WTC11 (cell line): Measurements from ENCODE around the gene ATP8B3. TPM values are rescaled to one million over a fixed set of nuclear protein-coding genes. Genes with fewer than 3 reads are reported as not detected.

Experiments
- ATAC-seq: fragments of 200-7000 bp; cut with Tn5 transposase; 2 replicates; pipeline ENCODE4 v1.10.0; 2021; ENCODE audit warnings: mild to moderate bottlenecking, moderate library complexity
- CTCF ChIA-PET: fragments of 300-600 bp; sonication (Branson Sonifier 250); formaldehyde crosslinking; loops from one replicate; lab custom pipeline; 2021; ENCODE audit warnings: antibody characterized with exemption; lab: Charles Lee
- POLR2A ChIA-PET: fragments of 350-600 bp; sonication (Branson Sonifier 250); formaldehyde crosslinking; loops from one replicate; lab custom pipeline; 2021; ENCODE audit warnings: antibody characterized with exemption; lab: Charles Lee
- DNase-seq: peaks from one replicate; pipeline ENCODE4 v3.0.0; 2021; ENCODE audit warnings: low spot score
- H3K27ac Mint-ChIP-seq: 2 replicates; pipeline ENCODE4 v1.8.0; 2021; ENCODE audit warnings: mixed read lengths
- H3K27me3 Mint-ChIP-seq: 2 replicates; pipeline ENCODE4 v1.8.0; 2021; ENCODE audit warnings: low read depth, mild to moderate bottlenecking, moderate library complexity, mixed read lengths
- H3K36me3 Mint-ChIP-seq: 2 replicates; pipeline ENCODE4 v1.8.0; 2021; ENCODE audit warnings: mixed read lengths
- H3K4me1 Mint-ChIP-seq: 2 replicates; pipeline ENCODE4 v1.8.0; 2022; ENCODE audit warnings: mixed read lengths
- H3K4me3 Mint-ChIP-seq: 2 replicates; pipeline ENCODE4 v1.8.0; 2021; ENCODE audit warnings: mild to moderate bottlenecking, moderate library complexity, mixed read lengths
- H3K9me3 Mint-ChIP-seq: 2 replicates; pipeline ENCODE4 v1.8.0; 2021; ENCODE audit warnings: mixed read lengths
- ATF1 ChIP-seq: sonication (generic); formaldehyde crosslinking; IDR thresholded peaks from 2 replicates; pipeline ENCODE4 v1.8.1; 2023; ENCODE audit warnings: mild to moderate bottlenecking, moderate library complexity, missing genetic modification reagents
- FOXJ3 ChIP-seq: sonication (generic); formaldehyde crosslinking; IDR thresholded peaks from 2 replicates; pipeline ENCODE4 v1.9.0; 2021; ENCODE audit warnings: missing genetic modification reagents, mild to moderate bottlenecking, borderline replicate concordance
- GABPB1 ChIP-seq: sonication (generic); formaldehyde crosslinking; IDR thresholded peaks from 2 replicates; pipeline ENCODE4 v1.8.1; 2023; ENCODE audit warnings: mild to moderate bottlenecking, missing genetic modification reagents
- GTF2I ChIP-seq: fragments of 250-450 bp; sonication (Bioruptor Pico); conservative IDR thresholded peaks from 2 replicates; pipeline ENCODE4 v1.4.0; 2021; ENCODE audit warnings: mild to moderate bottlenecking
- IRF2 ChIP-seq: sonication (generic); formaldehyde crosslinking; IDR thresholded peaks from 2 replicates; pipeline ENCODE4 v1.8.0; 2022; ENCODE audit warnings: low read depth, missing genetic modification reagents, borderline replicate concordance
- JUN ChIP-seq: sonication (generic); formaldehyde crosslinking; IDR thresholded peaks from 2 replicates; pipeline ENCODE4 v1.8.0; 2023; ENCODE audit warnings: mild to moderate bottlenecking, missing genetic modification reagents
- KAT7 ChIP-seq: sonication (generic); formaldehyde crosslinking; IDR thresholded peaks from 2 replicates; pipeline ENCODE4 v1.8.1; 2023; ENCODE audit warnings: missing genetic modification reagents, mild to moderate bottlenecking, borderline replicate concordance
- MXD4 ChIP-seq: fragments of 250-450 bp; sonication (Bioruptor Pico); IDR thresholded peaks from 2 replicates; pipeline ENCODE4 v1.8.0; 2021; ENCODE audit warnings: mild to moderate bottlenecking, moderate library complexity, borderline replicate concordance
- MYBL2 ChIP-seq: sonication (generic); formaldehyde crosslinking; IDR thresholded peaks from 2 replicates; pipeline ENCODE4 v1.8.1; 2023; ENCODE audit warnings: mild to moderate bottlenecking, moderate library complexity, missing genetic modification reagents
- RELA ChIP-seq: sonication (generic); formaldehyde crosslinking; IDR thresholded peaks from 2 replicates; pipeline ENCODE4 v1.8.1; 2022; ENCODE audit warnings: missing genetic modification reagents, mild to moderate bottlenecking, borderline replicate concordance
- SOX15 ChIP-seq: fragments of 250-450 bp; sonication (Bioruptor Pico); IDR thresholded peaks from 2 replicates; pipeline ENCODE4 v1.9.0; 2021; ENCODE audit warnings: mild to moderate bottlenecking
- TEAD1 ChIP-seq: sonication (generic); formaldehyde crosslinking; IDR thresholded peaks from 2 replicates; pipeline ENCODE4 v1.8.0; 2022; ENCODE audit warnings: mild to moderate bottlenecking, missing genetic modification reagents
- TP53 ChIP-seq: sonication (generic); formaldehyde crosslinking; IDR thresholded peaks from 2 replicates; pipeline ENCODE4 v1.8.1; 2023; ENCODE audit warnings: mild to moderate bottlenecking, missing genetic modification reagents
- ZNF263 ChIP-seq: sonication (generic); formaldehyde crosslinking; IDR thresholded peaks from 2 replicates; pipeline ENCODE4 v1.8.1; 2022; ENCODE audit warnings: low read depth, mild to moderate bottlenecking, moderate library complexity, missing genetic modification reagents
- ZNF317 ChIP-seq: sonication (generic); formaldehyde crosslinking; IDR thresholded peaks from 2 replicates; pipeline ENCODE4 v1.8.1; 2023; ENCODE audit warnings: low read depth, mild to moderate bottlenecking, moderate library complexity, missing genetic modification reagents, borderline replicate concordance
- ZNF396 ChIP-seq: fragments of 250-450 bp; sonication (Bioruptor Pico); IDR thresholded peaks from 2 replicates; pipeline ENCODE4 v1.8.0; 2021; ENCODE audit warnings: mild to moderate bottlenecking, moderate library complexity, borderline replicate concordance
- total RNA-seq: library from RNA; stranded (reverse); gene quantifications from 3 replicates; pipeline ENCODE4 v1.2.3, GENCODE V29; 2021
- TF ChIP-seq, protein P1 (sequence below): fragments of 200-600 bp; IDR thresholded peaks from 2 replicates; pipeline ENCODE4 v1.8.0; 2022; ENCODE audit warnings: antibody characterized with exemption
- TF ChIP-seq, protein P2 (sequence below): fragments of 250-450 bp; sonication (Bioruptor Pico); IDR thresholded peaks from 2 replicates; pipeline ENCODE4 v1.9.0; 2021; ENCODE audit warnings: mild to moderate bottlenecking, borderline replicate concordance
- TF ChIP-seq, protein P3 (sequence below): sonication (generic); formaldehyde crosslinking; IDR thresholded peaks from 2 replicates; pipeline ENCODE4 v1.8.1; 2022; ENCODE audit warnings: low read depth, mild to moderate bottlenecking, moderate library complexity, missing genetic modification reagents, borderline replicate concordance
- TF ChIP-seq, protein P4 (sequence below): sonication (generic); formaldehyde crosslinking; conservative IDR thresholded peaks from 2 replicates; pipeline ENCODE4 v1.8.1; 2022; ENCODE audit warnings: mild to moderate bottlenecking, missing genetic modification reagents

Gene ATP8B3
- total RNA-seq, 1 experiment from 2014 or later, result 5.5 TPM

DNA sequence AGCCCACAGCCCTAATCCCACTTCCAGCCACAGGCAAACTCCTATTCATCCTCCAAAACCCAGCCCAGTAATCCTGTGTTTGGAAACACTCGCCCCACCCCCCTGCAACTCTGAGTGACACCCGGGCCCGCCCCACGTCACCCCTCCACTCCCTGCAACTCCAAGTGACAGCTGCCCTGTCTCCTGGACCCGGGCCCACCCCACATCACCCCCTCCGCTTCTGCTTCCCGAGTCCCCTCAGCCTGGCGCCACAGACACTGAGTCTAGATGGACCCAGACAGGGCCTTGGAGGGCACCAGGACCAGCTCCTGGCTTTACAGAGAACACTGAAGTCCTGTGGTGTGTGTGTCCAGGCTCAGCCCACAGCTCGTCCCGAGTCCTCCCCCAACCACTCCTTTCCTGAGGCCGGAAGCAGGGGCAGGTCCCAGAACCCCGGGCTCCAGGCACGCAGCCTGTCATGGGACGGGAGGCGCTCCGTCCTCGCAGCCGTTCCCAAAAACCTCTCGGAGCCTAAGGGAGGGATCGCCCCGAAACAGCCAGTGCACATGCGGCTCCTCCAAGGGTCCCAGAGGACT lies 28.6 kb upstream of the ATP8B3 start:
- DNase-seq (no peak), ATAC-seq (no peak)
- POLR2A ChIA-PET, result no interaction called here
- Mint-ChIP-seq H3K27me3 (no peaks in the 10 kb centered on the region), H3K4me3 (no peak overlapping the region), H3K36me3 (no peaks in the 10 kb centered on the region), H3K4me1 (0 out of 2 replicates have a peak, but pooled peaks cover 6% of the 10 kb centered on the region), H3K9me3 (no peaks in the 10 kb centered on the region), H3K27ac (peak overlapping the region; percentile 63; the same call in 1 of the 2 replicates)
- CTCF ChIA-PET, result interaction anchor here (0.5 to 6.1 kb wide), 3 partner anchors 14 to 313 kb away, joined by 3 to 63 read pairs (median 5); no protein-coding TSS in a partner anchor
- TF ChIP-seq, protein P1, sequence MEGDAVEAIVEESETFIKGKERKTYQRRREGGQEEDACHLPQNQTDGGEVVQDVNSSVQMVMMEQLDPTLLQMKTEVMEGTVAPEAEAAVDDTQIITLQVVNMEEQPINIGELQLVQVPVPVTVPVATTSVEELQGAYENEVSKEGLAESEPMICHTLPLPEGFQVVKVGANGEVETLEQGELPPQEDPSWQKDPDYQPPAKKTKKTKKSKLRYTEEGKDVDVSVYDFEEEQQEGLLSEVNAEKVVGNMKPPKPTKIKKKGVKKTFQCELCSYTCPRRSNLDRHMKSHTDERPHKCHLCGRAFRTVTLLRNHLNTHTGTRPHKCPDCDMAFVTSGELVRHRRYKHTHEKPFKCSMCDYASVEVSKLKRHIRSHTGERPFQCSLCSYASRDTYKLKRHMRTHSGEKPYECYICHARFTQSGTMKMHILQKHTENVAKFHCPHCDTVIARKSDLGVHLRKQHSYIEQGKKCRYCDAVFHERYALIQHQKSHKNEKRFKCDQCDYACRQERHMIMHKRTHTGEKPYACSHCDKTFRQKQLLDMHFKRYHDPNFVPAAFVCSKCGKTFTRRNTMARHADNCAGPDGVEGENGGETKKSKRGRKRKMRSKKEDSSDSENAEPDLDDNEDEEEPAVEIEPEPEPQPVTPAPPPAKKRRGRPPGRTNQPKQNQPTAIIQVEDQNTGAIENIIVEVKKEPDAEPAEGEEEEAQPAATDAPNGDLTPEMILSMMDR, result no peak
- TF ChIP-seq ZNF317 (no peak), FOXJ3 (CRISPR knock-in tag) (no peak), TEAD1 (CRISPR knock-in tag) (no peak), JUN (CRISPR knock-in tag) (no peak), IRF2 (CRISPR knock-in tag) (no peak), GTF2I (CRISPR knock-in tag) (no peak), GABPB1 (no peak), RELA (CRISPR knock-in tag) (no peak), MYBL2 (CRISPR knock-in tag) (no peak)
- TF ChIP-seq, protein P2, sequence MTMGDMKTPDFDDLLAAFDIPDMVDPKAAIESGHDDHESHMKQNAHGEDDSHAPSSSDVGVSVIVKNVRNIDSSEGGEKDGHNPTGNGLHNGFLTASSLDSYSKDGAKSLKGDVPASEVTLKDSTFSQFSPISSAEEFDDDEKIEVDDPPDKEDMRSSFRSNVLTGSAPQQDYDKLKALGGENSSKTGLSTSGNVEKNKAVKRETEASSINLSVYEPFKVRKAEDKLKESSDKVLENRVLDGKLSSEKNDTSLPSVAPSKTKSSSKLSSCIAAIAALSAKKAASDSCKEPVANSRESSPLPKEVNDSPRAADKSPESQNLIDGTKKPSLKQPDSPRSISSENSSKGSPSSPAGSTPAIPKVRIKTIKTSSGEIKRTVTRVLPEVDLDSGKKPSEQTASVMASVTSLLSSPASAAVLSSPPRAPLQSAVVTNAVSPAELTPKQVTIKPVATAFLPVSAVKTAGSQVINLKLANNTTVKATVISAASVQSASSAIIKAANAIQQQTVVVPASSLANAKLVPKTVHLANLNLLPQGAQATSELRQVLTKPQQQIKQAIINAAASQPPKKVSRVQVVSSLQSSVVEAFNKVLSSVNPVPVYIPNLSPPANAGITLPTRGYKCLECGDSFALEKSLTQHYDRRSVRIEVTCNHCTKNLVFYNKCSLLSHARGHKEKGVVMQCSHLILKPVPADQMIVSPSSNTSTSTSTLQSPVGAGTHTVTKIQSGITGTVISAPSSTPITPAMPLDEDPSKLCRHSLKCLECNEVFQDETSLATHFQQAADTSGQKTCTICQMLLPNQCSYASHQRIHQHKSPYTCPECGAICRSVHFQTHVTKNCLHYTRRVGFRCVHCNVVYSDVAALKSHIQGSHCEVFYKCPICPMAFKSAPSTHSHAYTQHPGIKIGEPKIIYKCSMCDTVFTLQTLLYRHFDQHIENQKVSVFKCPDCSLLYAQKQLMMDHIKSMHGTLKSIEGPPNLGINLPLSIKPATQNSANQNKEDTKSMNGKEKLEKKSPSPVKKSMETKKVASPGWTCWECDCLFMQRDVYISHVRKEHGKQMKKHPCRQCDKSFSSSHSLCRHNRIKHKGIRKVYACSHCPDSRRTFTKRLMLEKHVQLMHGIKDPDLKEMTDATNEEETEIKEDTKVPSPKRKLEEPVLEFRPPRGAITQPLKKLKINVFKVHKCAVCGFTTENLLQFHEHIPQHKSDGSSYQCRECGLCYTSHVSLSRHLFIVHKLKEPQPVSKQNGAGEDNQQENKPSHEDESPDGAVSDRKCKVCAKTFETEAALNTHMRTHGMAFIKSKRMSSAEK (CRISPR knock-in tag), result no peak

DNA sequence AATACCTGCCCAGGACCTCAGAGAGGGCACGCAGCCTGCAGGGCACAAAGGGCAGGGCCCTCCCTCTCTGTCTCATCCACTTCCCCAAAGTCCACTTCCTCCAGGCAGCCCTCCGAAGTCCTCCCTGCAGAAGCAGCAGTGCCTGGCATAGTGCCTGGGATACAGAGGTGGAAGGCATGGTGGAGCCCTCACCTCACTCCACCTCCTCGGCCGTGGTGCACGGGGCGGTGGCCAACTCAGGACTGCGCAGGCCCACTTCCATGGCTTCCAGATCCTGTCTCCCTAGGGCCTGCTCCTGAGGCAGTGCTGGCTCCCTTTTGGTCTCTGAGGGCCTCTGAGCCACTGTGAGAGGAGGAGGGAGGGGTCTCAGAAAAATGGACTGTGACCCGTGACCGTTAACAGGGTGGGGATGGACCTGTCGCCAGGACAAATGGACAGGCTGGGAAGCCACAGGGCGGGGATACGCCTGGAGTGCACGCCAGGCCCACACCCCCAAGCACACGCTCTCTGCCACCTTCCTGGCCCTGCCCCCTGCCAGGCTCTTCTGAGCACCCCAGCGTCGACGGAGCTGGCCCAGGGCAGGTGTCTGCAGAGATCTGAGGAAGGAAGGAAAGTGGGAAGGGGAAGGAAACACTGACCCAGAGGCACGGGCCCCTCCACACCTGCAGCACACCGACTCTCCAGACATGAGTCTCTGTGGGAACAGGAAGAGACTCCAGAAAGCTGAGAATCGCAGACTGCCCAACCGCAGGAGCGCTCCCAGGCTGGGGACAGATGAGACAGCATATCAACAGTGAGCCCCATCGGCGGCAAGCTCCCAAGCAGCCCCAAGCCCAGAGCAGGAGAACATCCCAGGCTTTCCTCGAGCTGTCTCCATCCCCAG lies 27.8 kb upstream of the ATP8B3 start:
- Mint-ChIP-seq H3K27ac (0 out of 2 replicates have a peak overlapping the region, but pooled peaks have one; percentile 36), H3K36me3 (no peaks in the 10 kb centered on the region), H3K4me3 (no peak overlapping the region), H3K9me3 (no peaks in the 10 kb centered on the region), H3K4me1 (0 out of 2 replicates have a peak, but pooled peaks cover 6% of the 10 kb centered on the region)
- ChIA-PET POLR2A (no interaction called here), CTCF (interaction anchor here (1.3 to 6.1 kb wide), 4 partner anchors 12 to 17 kb away, joined by 3 to 216 read pairs (median 66); no protein-coding TSS in a partner anchor)
- no peak for ATAC-seq
- DNase-seq, result no peak
- TF ChIP-seq, protein P3, sequence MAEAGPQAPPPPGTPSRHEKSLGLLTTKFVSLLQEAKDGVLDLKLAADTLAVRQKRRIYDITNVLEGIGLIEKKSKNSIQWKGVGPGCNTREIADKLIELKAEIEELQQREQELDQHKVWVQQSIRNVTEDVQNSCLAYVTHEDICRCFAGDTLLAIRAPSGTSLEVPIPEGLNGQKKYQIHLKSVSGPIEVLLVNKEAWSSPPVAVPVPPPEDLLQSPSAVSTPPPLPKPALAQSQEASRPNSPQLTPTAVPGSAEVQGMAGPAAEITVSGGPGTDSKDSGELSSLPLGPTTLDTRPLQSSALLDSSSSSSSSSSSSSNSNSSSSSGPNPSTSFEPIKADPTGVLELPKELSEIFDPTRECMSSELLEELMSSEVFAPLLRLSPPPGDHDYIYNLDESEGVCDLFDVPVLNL, result no peak
- TF ChIP-seq, protein P4, sequence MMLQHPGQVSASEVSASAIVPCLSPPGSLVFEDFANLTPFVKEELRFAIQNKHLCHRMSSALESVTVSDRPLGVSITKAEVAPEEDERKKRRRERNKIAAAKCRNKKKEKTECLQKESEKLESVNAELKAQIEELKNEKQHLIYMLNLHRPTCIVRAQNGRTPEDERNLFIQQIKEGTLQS (CRISPR knock-in tag), result no peak
- TF ChIP-seq ZNF263 (CRISPR knock-in tag), result no peak
- TF ChIP-seq GABPB1, result no peak
- TF ChIP-seq SOX15 (CRISPR knock-in tag), result no peak
- TF ChIP-seq KAT7 (CRISPR knock-in tag), result no peak
- no peak for TF ChIP-seq ZNF396
- TF ChIP-seq TEAD1 (CRISPR knock-in tag), result no peak
- TF ChIP-seq ATF1 (CRISPR knock-in tag), result no peak
- no peak for TF ChIP-seq TP53 (CRISPR knock-in tag)
- no peak for TF ChIP-seq MXD4 (CRISPR knock-in tag)
- TF ChIP-seq, all 79 proteins: peak for 0
- H3K27me3 Mint-ChIP-seq, result no peaks in the 10 kb centered on the region
